Jurkat, Clone E6-1 (cell line): ENCODE data around the gene UCN2.
"Not testable (repeated sequence)": the region's sequence is repeated elsewhere in the genome, so short reads cannot be mapped to it uniquely, and the experiment has no call there.

Source experiments
- DNase-seq: peaks from one replicate; pipeline ENCODE4 v3.0.0-alpha.2; 2011; ENCODE audit warnings: low read depth, low spot score
- H3K4me3 ChIP-seq: 2 replicates; pipeline ENCODE4 v1.5.1; 2011; ENCODE audit warnings: mild to moderate bottlenecking, low read length, control low read depth, moderate library complexity

Gene UCN2

DNA sequence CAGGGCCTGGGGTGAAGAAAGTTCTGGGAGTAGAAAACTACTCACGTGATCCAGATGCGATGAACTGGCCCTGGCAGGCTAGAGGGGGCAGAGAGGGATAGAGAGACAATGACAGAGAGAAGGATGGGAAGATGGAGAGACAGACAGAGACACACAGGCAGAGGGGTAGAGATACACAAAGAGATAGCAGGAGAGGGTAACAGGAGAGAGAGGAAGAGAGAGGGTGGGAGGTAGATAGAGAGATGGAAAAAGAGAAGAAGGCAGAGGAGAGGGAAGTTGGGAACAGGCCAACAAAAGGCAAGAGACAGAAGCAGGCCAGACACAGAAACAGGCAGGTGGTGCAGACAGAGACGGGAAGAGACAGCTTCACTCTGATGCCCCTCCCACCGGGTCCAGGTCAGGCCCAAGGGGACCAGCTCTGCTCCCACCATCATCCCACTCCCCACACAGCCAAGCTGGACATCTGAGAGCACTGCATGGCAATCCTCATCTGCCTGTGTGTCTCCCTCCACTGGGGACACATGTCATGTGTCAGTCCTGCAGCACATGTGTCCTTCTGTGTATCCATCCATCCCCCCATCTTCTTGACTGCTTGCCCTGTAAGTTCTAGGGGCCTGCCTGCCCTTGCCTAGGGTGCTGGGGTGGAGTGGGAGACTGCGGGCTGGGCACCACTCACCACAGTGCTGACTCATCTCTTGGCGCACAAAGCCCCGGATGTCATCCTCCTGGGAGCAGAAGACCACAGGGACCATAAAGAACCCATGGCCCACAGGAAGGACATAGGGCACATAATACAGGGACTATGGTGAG is 2.2 kb upstream of the UCN2 start:
- H3K4me3 ChIP-seq: no peak overlapping the region
- no peak for DNase-seq

DNA sequence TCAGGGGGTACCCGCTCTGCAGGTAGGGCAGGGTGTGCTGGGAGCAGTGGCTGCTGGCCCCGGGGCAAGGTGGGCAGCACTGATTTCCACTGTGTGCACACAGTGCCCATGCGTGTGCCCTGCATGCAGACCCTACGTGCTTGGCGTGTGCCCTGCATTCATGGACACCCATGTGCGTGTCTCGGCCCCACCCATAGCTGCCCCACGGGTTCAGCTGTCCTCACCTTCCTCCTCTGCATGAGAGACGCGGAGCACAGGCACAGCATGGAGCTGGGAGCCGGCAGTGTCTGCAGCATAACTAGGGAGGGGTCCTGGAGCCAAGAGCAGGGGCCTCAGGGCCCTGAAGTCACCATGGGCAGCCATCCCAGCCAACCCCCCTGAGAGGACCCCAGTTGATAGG is 1.6 kb upstream of the UCN2 start:
- DNase-seq: no peak
- no peak overlapping the region for H3K4me3 ChIP-seq

DNA sequence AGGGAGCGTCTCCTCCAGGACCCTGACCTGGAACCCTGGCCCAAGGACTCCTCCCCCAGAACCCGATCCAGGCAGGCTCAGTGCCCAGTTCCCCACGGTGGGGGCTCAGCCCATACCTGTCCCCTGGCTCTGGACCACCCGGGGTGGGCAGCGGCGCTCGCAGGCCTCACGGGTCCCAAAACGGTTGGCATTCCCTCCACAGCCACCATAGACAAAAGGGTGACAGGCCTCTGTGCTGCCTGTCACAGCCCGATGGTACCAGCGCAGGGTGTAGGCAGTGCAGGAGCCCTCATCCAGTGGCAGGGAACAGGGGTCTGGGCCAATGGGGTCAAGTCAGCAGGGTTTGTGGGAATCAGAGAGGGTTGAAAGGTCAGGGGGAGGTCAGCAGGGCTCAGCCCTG is 1.1 kb upstream of the UCN2 start:
- no peak overlapping the region for H3K4me3 ChIP-seq
- no peak for DNase-seq

DNA sequence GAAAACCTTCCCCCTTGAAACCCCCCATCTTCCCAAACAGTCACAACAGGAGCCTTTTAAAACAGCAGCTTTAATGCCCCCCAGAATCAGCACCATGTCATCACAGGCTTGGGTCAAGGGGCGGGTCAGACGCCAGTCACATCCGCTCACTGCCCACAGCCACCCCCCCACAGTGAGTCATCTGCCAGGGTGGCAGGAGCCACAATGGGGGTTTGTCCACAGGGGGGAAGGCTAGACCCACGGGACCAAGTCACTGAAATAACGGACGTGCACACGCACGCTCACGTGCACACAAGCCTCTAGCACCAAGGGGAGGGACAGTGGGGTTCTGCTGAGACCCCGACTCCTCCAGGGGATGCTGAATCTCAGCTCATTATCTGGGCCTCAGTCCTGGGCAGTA is 441 bp upstream of the UCN2 start:
- no peak for DNase-seq
- H3K4me3 ChIP-seq: no peak overlapping the region

DNA sequence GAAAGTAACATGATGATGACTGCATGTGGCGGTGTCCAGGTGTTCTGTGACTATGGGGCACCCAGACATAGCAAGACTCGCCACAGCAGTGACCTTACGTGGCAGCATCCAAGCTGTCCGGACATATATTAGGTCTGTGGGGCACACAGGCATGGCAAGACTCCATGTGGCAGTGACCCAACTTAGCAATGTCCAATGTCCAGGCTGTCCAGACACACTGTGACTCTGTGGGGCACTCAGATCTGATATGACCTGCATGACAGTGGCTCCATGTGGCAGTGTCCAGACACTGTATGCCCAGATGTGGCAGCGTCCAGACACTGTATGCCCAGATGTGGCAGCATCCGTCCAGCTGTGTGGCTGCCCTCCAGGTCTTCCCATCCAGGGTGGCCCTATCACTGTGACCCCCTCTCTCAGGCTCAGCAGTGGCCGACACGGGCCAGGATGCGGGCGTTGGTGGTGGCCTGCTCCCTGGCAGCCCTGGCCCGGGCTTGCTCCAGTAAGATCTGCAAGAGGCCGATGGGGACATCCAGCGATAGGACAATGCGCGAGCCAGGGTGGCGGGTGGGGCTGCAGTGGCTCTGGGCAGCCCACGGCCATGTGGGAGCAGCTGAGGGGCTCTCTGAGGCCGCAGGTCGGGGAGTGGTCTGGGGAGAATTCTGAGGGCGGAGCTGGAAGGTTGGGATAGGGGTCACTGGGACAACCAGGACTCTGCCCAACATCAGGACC is 1.1 kb downstream of the UCN2 start:
- DNase-seq: no peak
- H3K4me3 ChIP-seq: no peak overlapping the region

DNA sequence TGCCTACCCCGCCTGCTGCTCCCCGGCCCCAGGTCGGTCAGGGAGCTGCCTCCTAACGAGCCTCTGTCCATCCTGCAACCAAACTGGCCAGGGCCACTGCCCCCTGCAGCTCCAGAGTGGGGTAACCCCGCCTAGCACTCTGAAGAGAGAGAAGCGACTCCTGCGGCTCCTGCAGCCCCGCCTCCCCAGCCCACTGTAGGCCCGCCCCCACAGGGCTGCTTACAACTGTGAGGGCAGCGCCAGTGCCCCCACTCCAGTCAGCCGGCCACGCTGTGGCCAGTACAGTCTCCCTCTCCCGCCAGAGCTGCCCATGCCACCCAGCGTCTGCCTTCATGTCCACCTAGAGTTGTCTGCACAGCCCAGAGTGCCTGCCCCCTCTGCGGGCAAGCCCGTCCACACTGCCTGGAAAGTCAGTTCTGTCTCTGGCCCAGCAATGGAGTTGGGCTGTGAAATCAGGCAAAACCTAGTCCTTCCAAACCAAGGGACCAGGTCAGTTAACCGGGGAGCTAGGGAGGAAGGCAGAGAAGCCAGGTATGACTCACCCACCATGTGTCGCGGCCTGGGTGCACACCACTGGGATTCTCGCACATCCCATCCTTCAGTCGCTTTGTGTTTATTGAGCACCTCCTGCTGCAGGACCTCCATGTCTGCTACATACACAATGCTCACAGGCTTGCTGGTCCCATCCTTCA is 2.4 kb downstream of the UCN2 start:
- no peak for DNase-seq
- no peak overlapping the region for H3K4me3 ChIP-seq

DNA sequence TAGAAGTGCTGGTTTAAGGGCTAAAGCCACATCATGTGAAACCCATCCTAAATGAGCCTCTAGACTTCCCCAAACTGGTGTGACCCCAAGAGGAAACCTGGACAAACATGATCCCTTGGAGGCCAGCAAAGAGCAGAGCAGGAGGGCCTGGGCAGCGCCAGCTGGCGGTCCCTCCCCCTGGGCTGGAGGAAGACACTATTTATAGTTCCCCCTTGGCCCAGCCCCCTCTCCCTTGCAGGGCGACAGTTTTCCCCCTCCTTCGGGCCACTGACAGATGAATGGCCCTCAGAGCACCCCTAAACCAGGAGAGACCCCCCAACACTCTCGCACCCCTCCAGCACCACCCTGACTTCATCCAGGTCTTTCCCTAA is 2.9 kb downstream of the UCN2 start:
- no peak for DNase-seq
- H3K4me3 ChIP-seq: no peak overlapping the region

DNA sequence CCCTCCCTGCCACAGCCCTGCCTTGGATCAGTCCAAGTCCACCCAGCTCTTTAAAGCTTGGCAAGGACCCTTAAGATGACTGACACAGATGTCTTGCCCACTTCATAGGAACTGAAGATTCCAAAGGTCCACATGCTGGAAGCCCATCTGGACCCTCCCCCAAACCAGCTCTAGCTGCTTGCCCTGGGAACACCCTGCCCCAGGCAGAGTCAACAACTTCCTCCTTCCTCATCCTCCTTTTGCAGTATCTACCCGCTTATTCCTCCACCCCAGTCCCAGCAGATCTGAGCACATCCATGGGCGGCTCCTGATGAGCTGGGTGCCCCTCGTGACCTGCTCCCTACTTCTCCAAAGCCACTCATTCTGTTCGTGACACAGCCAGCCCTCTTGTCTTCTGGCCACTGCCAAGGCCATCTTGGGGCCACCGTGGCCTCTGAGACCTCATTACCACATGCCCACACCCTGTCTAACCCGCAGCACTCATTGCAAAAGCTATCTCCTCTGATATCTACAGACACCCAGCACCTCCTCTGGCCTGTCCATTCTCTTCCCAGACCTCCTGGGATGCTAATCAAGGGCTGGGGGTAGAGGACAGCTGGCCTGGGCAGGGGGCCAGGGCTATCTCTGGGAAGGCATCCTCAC is 5.0 kb downstream of the UCN2 start:
- H3K4me3 ChIP-seq: no peak overlapping the region
- no peak for DNase-seq

DNA sequence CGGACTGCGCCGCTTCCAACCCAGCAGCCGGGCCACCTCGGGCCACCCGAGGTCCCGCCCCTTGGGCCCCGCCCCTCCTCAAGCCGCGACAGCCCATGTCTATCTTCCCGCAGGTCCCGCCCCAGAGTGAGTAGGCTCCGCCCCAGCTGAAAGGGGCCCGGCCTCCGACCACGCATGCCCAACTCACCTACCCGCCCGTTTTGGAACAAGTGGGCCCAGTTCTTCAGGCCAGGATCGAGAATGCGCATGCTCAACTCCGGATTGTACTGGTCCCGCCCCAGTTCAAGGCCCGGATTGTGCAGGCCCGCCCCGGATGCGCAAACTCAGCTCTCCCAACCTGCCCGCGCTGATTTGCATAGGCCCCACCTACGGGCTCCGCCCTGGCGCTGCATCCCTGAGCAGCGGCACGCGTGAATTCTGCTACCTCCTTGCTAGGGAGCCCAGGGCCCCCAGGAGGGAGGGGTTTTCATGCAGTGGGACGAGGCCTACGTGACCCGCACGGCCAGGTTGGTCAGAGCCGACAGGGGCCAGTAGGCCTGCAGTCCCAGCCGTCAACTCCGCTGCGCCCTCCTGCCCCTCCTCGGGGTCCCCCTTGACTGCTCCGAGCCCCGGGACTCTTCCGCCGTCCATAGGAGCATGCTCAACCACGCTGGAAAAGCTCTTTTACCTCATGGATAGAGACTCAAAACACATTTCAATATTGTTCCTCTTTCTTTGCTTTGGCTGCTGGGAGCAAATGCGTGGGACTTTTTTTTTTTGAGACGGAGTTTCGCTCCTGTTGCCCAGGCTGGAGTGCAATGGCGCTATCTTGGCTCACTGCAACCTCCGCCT is 6.6 kb downstream of the UCN2 start, which contains the start of gene PFKFB4:
Gene PFKFB4, minus strand, starts transcription at position 8 of the 831 bp plus-strand sequence. CDS start 26 bp downstream, outside the sequence.
- peak; percentile 99 for DNase-seq
- H3K4me3 ChIP-seq: peak within 1 kb of the TSS; percentile 71

DNA sequence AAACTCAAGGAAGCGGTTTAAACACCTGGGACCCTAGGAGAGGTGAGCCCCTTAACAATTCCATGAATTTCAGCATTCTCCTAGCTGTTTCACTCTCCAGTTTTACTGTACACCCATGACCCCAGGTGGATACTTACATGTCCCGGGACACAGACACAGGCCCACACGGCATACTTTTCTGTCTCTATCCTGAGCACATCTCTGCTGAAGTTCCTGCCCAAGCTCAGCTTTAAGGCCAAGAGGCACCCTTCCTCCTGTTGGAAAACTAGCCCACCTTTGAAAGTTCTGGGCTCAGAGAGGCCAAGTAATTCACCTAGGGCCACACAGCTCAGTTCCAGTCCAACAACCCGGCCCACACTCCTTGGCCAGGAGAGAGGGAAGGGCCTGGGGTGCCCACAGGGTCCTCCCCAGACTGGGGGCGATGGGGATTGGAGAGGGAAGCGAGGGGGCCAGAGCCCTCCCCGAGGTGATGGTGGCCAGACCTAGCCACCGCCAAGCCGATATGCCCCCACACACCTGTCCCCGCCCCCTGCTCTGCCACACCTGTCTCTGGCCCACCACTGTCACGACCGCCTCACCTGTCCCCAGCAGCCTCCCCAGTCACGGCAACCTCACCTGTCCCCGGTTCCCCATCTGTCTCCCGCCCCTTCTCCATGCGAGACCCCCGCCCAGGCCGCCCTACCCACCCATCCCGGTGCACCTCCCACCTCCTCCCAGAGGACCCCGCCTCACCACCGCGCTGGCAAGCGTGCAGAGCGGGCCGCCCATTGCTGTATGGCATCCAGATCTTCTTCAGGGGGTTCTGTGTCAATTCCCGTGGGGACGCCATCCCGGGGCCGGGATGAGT is 7.4 kb downstream of the UCN2 start:
- H3K4me3 ChIP-seq: peak overlapping the region; percentile 71
- no peak for DNase-seq

DNA sequence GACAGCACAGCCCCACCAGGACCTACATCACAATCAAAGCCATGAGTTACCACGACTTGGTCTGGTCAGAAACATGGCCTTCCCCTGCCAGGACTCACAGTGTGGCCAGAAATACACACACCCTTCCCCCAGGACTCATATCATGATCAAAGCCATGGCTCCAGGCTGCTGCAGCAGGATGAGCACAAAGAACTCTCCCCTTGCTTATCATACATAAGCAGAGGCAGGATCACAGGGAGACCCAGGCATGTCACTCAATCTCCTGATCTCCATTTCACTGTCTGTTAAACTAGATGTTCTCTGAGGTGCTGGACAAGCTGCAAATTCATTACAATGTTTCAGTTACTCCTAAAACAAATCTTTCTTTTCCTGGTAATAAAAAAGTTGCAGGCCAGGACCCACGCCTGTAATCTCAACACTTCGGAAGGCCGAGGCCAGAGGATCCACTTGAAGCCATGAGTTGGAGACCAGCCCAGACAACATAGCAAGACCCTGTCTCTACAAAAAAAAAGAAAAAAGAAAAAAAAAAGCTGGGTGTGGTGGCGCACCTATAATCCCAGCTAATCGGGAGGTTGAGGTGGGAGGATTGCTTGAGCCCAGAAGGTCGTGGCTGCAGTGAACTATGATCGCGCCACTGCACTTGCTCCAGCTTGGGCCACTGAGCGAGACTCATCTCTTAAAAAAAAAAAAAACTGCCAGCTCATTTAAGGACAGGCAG is 8.2 kb downstream of the UCN2 start:
- no peak for DNase-seq
- H3K4me3 ChIP-seq: peak overlapping the region; percentile 71

DNA sequence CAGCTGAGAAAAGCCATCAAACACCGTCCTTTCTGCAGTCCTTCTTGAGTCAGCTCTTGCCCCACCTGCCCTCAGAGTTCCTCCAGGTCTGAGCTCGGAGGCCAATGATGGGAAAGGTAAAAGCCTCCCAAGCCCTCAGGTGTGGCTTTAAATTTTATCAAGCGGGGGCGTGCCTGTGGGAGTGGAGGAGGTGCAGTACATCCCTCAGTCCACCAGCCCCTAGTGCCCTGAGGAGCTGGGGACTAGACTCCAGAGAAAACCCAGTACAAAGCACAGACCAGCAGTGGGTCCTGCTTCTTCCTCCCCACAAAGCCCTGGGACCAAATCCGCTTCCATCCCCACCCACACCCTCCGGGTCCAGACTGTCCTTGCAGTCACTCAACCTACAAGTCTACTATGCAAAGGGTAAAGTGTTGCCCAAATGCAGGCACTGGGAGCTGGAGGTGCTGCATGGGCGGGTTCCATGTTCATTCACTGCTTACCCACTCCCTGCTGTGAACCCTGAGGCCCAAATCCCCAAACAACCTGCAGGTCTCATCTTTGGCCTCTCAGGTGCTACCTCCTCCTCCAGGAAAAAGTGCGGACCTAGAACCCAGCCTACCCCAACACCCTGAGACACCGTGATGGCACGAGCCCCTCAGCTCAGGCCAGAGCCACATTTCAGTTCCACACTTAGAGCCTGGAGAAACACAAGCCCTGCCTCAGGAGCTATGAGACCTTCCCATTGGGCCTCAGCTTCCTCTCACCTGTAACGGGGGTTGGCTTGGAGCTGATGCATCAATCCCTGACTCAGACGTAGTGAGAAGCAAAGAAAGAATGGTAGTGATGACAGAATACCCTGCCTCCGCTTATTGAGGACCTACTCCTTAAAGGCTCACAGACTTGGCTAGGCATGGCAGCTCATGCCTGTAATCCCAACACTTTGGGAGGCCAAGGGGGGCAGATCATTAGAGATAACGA is 9.4 kb downstream of the UCN2 start:
- no peak overlapping the region for H3K4me3 ChIP-seq
- no peak for DNase-seq

DNA sequence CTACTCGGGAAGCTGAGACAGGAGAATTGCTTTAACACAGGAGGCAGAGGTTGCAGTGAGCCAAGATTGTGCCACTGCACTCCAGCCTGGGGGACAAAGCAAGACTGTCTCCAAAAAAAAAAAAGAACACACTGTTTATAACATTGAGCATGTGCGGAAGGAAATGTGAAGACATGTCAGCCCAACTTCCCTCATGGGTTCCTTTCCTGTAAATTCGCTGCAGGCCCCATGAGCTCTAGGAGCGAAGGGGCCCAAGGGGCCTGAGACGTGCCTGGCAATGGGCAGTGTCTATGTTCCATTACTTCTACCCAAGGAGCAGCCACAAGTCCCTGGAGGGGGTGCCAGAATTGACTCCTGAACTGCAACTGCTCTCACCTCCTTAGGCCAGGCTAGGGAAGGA is 10.2 kb downstream of the UCN2 start:
- no peak overlapping the region for H3K4me3 ChIP-seq
- no peak for DNase-seq

DNA sequence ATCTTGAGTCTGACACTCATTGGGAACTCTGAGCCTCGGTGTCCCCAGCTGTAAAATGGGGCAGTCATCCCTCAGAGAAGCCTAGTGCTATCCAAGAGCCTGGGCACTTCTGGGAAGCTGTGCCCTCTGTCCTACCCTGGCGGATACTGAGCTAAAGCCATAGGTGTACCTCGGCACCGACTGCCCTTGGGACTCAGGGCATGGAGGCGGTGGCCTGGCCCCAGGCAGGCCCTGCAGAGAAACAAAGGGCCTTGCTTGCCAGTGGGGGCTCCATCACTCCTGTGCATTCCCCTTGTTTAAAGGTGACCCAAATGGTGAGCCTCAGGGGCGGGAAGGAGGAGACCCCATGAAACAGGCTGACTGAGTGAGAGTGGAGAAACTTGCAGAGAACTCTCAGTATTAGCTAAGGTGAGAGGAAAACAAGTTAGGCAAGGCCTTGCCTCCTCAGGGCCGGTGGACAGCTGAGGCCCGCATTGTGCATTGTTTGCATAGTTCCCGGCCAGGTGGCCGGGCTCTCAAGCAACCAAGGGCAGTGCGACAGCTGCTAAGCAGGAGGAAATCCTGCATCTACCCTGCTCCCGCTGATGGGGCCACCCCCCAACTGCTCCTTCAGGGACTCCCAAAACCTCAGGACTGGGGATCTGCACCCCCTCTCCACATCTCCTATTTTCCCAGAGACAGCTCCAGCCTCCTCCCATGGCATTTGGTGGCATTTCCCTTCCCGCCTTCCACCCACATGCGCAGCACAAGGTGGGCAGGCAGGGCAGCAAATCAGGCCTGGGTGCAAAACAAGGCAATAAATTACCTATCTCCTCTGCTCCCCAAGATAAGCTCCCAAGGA is 11.2 kb downstream of the UCN2 start:
- DNase-seq: no peak
- H3K4me3 ChIP-seq: no peak overlapping the region

DNA sequence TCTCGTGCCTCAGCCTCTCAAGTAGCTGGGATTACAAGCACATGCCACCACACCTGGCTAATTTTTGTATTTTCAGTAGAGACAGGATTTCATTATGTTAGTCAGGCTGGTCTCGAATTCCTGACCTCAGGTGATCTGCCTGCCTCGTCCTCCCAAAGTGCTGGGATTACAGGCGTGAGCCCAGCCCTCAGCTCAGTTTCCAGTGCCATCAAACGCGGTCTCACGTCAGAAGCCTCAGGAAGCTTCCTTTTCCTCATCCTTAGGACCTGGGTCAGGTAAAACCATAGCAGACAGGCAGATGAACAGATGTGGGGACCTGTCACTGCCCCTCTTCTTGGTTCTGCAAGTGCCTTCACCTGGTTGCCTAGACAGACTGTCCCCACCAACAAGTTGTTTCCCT is 11.9 kb downstream of the UCN2 start:
- not testable (repeated sequence) for DNase-seq, H3K4me3 ChIP-seq
